Prostate gland (tissue), 2 donors: ENCODE data around the gene APBA1.

Experiments used
- CTCF ChIP-seq, 4 experiments: fragments of 200-600 bp in 2 of 4; fragments of 450-650 bp in 2 of 4; sonication (generic) in 2 of 4; IDR thresholded peaks; 1 replicate in 3 of 4; 2 replicates in 1 of 4; pipeline ENCODE4 v1.5.1; 2016 to 2019; ENCODE audit warnings: antibody characterized with exemption in 4 of 4, mild to moderate bottlenecking in 2 of 4, moderate library complexity in 2 of 4
- POLR2A ChIP-seq: fragments of 450-650 bp; IDR thresholded peaks from one replicate; pipeline ENCODE4 v1.6.1; 2016; ENCODE audit warnings: antibody characterized with exemption, mild to moderate bottlenecking

- TF ChIP-seq CTCF (IDR thresholded peaks at IDR 0.05) (no peak), POLR2A (no peak)
These were observed 225.7 kb downstream of the APBA1 start for GRCh38 chr9:69446496-69446895.
